Activated effector memory CD4-positive, alpha-beta T cell treated with Interleukin-2 at 50 U/mL for 16 hours (primary cell): ENCODE measurements around the gene PSMC1.

ENCODE experiments used
- DNase-seq: peaks from one replicate; pipeline ENCODE4 v3.0.0-alpha.2; 2020

The PSMC1 gene

GRCh38 chr14:90276646-90277367, 20.5 kb downstream of the PSMC1 start:
- no peak for DNase-seq

- no peak for DNase-seq
Observed at GRCh38 chr14:90277581-90278198, 21.3 kb downstream of the PSMC1 start.

- DNase-seq, result no peak
Observed at GRCh38 chr14:90278199-90279175, 22.1 kb downstream of the PSMC1 start.

- no peak for DNase-seq
Observed at GRCh38 chr14:90280096-90280495, 23.7 kb downstream of the PSMC1 start.

GRCh38 chr14:90281261-90281660, 24.9 kb downstream of the PSMC1 start:
- DNase-seq, result no peak

- DNase-seq, result no peak
Observed at GRCh38 chr14:90281756-90282155, 25.4 kb downstream of the PSMC1 start.

- DNase-seq, result no peak
Observed at GRCh38 chr14:90287791-90288190, 31.4 kb downstream of the PSMC1 start.

GRCh38 chr14:90288651-90289355, 32.5 kb downstream of the PSMC1 start:
- DNase-seq, result no peak

- DNase-seq, result no peak
Observed at GRCh38 chr14:90290337-90291011, 34.1 kb downstream of the PSMC1 start.

- DNase-seq, result no peak
Observed at GRCh38 chr14:90291699-90292098, 35.3 kb downstream of the PSMC1 start.

GRCh38 chr14:90293766-90294730, 37.7 kb downstream of the PSMC1 start:
- DNase-seq, result no peak

- no peak for DNase-seq
Observed at GRCh38 chr14:90294872-90295271, 38.5 kb downstream of the PSMC1 start.

GRCh38 chr14:90295870-90296516, 39.6 kb downstream of the PSMC1 start:
- DNase-seq, result no peak

GRCh38 chr14:90296641-90297040, 40.3 kb downstream of the PSMC1 start:
- DNase-seq, result no peak

GRCh38 chr14:90297876-90298629, 41.7 kb downstream of the PSMC1 start:
- DNase-seq, result no peak

GRCh38 chr14:90299408-90299807, 43.1 kb downstream of the PSMC1 start:
- DNase-seq, result no peak

- no peak for DNase-seq
Observed at GRCh38 chr14:90300611-90301047, 44.3 kb downstream of the PSMC1 start.

GRCh38 chr14:90301122-90301521, 44.8 kb downstream of the PSMC1 start:
- DNase-seq, result no peak

GRCh38 chr14:90301668-90302090, 45.3 kb downstream of the PSMC1 start:
- no peak for DNase-seq
